ENCODE data around the gene IFNA21. TPM values are rescaled to one million over a fixed set of nuclear protein-coding genes. Genes with fewer than 3 reads are reported as not detected.
"Not testable (repeated sequence)": the region's sequence is repeated elsewhere in the genome, so short reads cannot be mapped to it uniquely, and the experiment has no call there.

IFNA21 gene
- total RNA-seq = not detected
- long read RNA-seq = 0 reads

DNA sequence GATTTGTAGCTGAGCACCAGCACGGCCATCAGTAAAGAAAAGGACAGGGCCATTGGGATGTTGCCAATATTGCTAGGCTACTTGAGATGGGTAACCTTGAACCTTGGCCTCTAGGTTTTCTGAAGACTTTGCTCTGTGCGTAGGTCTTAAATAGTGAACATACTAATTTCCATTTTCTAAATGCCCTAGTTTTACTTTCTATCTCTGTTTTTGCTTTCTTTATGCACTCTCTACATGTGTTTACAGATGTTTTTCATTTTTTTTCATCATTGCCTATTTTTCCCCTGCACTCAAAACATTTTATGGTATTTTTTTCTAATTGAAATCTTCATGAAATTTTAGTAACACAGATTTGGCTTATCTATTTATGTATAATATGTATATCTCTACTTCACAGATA is at the start of gene IFNA21:
IFNA21 (minus strand) TSS at position 101 of the 400 bp plus-strand sequence; CDS start at position 53, 48 bp downstream.
- DNase-seq; intact Hi-C loops (cut with DNase I); ATAC-seq: not testable (repeated sequence)

DNA sequence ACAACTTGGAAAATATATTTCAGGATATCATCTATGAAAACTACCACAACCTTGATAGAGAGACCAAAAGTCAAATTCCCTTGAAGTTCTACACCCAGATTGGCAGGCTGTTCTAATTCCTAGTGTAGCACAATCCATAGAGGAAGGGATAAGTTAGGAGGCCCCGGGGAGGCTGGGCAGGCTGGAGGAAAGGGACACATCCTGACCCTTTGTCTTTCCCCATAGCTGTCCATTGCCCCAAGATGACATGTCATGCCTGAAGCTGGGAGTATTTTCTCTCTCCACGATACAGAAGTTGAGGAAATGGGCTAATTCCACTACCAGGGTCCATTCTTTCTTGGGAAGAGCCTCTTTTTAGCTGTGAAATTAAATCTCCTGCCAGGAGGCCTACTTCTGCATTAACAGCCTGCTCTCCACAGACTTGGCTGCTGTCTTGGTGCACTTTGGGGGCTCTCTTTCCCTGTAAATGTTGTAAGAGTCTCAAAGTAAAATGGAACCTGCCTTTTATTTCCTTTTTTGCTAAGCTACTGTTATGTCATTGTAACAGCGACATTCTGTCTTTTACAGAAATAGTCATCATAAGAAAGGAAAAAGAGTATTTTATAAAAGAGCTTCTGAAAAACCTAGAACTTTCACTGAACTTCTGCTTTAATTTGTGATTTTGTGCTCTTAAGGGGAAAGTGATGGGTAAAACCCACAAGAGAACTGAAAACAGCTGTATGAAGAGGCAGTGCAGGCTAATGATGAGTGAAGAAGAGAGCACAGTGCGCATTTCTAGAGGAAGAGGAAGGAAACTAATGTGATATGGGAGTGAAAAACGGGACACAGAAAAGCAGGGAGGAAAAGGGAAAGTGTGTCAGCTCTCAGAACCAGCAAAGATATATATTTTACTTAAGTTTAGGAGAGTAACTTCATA is 47.2 kb upstream of the IFNA21 start:
- intact Hi-C loops (cut with DNase I); ATAC-seq; DNase-seq: not testable (repeated sequence)

DNA sequence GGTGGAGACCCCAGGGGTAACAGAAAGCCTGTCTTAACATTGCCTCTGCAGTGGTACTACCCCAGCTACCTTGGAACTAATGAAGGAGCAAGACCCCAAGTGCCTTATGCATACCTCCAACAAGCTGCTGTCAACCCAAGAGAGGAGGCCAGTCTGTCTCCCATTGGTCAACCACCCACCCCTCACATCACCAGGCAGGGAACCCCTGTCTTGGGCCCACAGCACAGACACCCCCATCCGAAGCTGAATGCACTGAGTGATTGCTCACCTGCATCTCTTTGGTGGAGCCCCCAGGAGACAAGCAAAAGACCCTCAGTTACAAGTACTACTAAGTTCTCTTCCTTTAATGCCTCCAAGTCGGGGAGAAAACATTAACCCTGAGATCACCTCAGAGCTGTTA is 45.7 kb upstream of the IFNA21 start:
- intact Hi-C loops (cut with DNase I); DNase-seq: not testable (repeated sequence)
- peak in 1 of 2 donors; percentile 15 for ATAC-seq

DNA sequence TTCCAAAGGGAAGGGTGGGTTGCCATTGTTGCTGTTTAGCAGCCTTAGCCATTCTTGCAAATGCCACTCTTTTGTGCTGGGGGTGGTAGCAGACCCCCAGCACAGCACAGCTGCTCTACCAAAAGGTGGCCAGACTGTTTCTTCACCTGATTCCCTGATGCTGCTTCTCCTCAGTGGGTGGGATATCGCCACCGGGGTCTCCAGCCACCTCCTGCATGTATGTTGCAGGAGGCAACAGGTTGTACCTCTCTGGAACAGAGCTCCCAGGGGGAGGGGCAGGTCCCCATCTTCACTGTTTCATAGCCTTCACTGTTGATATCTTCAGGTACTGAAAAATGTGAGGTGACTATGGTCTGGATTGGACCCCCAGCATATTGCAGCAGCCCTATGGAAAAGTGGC is 44.3 kb upstream of the IFNA21 start:
- intact Hi-C loops (cut with DNase I); ATAC-seq; DNase-seq: not testable (repeated sequence)

DNA sequence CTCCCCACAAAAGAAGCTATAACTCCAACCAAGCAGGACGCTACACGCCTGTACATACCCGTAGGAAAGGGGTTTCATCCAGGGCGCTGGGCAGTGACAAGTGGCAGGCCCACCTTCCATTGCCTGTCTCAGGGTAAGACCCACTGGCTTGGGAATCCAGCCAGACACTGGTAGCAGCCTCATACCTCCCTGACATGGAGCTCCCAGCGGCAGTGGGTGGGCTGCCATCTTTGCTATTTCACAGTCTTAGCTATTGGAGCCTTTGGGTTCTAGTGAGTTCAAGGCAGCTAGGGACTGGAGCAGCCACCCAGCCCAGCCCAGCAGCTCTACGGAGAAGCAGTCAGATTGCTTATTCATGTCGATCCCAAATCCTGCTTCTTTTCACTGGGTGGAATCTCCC is 43.9 kb upstream of the IFNA21 start:
- ATAC-seq (no peak), DNase-seq (no peak)
- intact Hi-C loops (cut with DNase I) = no loop called here

DNA sequence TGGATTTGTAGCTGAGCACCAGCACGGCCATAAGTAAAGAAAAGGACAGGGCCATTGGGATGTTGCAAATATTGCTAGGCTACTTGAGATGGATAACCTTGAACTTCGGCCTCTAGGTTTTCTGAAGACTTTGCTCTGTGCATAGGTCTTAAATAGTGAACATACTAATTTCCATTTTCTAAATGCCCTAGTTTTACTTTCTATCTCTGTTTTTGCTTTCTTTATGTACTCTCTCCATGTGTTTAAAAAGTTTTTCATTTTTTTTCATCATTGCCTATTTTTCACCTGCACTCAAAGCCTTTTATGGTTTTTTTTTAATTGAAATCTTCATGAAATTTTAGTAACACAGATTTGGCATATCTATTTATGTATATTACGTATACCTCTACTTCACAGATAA is 40.6 kb upstream of the IFNA21 start, which contains the start of gene IFNA10:
IFNA10 (minus strand) TSS at position 101 of the 400 bp plus-strand sequence; CDS start at position 55, 46 bp downstream.
- DNase-seq; ATAC-seq; intact Hi-C loops (cut with DNase I): not testable (repeated sequence)

DNA sequence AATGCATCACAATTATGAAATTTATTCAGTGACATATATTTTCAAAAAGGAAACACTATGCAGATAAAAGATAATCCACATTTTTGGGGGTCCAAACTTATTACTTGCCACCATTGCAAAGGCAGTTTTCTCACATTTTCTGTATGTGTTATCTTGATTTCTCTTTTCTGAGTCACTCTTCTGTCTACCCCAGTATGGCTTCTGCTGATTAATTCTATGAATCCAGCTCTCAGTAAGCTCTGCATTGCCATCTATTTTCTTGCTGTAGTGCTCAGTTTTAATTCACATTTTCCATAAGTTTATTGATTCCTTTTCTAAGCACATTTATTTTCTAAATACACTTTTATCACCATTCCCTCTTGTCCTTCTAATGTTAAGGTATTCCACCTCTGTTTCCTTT is 38.7 kb upstream of the IFNA21 start:
- DNase-seq = no peak
- intact Hi-C loops (cut with DNase I) = no loop called here
- no peak for ATAC-seq

DNA sequence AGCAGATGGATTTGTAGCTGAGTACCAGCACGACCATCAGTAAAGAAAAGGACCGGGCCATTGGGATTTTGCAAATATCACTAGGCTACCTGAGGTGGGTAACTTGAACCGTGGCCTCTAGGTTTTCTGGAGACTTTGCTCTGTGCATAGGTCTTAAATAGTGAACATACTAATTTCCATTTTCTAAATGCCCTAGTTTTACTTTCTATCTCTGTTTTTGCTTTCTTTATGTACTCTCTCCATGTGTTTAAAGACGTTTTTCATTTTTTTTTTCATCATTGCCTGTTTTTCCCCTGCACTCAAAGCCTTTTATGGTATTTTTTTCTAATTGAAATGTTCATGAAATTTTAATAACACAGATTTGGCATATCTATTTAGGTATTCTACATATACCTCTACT is 35.6 kb upstream of the IFNA21 start, which contains the start of gene IFNA7:
IFNA7 (minus strand) TSS at position 101 of the 400 bp plus-strand sequence; CDS start at position 61, 40 bp downstream.
- DNase-seq; ATAC-seq; intact Hi-C loops (cut with DNase I): not testable (repeated sequence)

DNA sequence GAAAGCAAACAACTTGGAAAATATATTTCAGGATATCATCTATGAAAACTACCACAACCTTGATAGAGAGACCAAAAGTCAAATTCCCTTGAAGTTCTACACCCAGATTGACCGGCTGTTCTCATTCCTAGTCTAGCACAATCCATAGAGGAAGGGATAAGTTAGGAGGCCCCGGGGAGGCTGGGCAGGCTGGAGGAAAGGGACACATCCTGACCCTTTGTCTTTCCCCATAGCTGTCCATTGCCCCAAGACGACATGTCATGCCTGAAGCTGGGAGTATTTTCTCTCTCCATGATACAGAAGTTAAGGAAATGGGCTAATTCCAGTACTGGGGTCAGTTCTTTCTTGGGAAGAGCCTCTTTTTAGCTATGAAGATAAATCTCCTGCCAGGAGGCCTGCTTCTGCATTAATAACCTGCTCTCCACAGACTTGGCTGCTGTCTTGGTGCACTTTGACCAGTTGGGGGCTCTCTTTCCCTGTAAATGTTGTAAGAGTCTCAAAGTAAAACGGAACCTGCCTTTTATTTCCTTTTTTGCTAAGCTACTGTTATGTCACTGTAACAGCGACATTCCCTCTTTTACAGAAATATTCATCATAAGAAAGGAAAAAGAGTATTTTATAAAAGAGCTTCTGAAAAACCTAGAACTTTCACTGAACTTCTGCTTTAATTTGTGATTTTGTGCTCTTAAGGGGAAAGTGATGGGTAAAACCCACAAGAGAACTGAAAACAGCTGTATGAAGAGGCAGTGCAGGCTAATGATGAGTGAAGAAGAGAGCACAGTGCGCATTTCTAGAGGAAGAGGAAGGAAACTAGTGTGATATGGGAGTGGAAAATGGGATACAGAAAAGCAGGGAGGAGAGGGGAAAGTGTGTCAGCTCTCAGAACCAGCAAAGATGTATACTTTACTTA is 28.7 kb upstream of the IFNA21 start:
- intact Hi-C loops (cut with DNase I); DNase-seq: not testable (repeated sequence)
- ATAC-seq = peak; percentile 44 to 75

DNA sequence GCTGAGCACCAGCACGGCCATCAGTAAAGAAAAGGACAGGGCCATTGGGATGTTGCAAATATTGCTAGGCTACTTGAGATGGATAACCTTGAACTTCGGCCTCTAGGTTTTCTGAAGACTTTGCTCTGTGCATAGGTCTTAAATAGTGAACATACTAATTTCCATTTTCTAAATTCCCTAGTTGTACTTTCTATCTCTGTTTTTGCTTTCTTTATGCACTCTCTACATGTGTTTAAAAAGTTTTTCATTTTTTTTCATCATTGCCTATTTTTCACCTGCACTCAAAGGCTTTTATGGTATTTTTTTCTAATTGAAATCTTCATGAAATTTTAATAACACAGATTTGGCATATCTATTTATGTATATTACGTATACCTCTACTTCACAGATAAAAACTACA is 21.0 kb upstream of the IFNA21 start, which contains the start of gene IFNA4:
IFNA4 (minus strand) TSS at position 101 of the 400 bp plus-strand sequence; CDS start at position 45, 56 bp downstream.
- ATAC-seq; intact Hi-C loops (cut with DNase I); DNase-seq: not testable (repeated sequence)

DNA sequence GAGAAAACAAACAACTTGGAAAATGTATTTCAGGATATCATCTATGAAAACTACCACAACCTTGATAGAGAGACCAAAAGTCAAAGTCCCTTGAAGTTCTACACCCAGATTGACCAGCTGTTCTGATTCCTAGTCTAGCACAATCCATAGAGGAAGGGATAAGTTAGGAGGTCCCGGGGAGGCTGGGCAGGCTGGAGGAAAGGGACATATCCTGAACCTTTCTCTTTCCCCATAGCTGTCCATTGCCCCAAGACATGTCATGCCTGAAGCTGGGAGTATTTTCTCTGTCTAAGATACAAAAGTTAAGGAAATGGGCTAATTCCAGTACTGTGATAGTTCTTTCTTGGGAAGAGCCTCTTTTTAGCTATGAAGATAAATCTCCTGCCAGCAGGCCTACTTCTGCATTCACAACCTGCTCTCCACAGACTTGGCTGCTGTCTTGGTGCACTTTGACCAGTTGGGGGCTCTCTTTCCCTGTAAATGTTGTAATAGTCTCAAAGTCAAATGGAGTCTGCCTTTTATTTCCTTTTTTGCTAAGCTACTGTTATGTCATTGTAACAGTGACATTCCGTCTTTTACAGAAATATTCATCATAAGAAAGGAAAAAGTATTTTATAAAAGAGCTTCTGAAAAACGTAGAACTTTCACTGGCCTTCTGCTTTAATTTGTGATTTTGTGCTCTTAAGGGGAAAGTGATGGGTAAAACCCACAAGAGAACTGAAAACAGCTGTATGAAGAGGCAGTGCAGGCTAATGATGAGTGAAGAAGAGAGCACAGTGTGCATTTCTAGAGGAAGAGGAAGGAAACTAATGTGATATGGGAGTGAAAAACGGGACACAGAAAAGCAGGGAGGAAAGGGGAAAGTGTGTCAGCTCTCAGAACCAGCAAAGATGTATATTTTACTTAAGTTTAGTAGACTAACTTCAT is 16.6 kb upstream of the IFNA21 start:
- peak; percentile 44 to 77 for ATAC-seq
- intact Hi-C loops (cut with DNase I); DNase-seq: not testable (repeated sequence)

DNA sequence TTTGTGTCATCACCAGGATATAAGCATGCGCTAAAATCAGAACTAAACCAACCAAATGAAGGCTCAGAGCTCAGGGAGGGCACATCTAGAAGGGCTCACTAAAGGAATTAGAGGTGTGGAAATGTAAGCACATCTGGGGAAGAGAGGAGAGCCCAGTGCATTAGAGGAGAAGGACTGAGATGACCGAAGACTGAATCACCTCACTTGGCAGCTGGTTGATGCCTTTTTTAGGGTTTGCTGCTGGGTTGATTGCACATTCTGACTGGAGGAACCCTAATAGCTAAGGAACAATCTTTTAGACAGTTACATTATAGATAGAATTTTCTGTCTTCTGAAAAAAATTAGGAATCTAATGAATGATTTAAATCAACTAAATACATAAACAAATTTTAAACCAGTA is 8.2 kb upstream of the IFNA21 start:
- no peak for ATAC-seq
- DNase-seq = no peak
- intact Hi-C loops (cut with DNase I) = no loop called here

DNA sequence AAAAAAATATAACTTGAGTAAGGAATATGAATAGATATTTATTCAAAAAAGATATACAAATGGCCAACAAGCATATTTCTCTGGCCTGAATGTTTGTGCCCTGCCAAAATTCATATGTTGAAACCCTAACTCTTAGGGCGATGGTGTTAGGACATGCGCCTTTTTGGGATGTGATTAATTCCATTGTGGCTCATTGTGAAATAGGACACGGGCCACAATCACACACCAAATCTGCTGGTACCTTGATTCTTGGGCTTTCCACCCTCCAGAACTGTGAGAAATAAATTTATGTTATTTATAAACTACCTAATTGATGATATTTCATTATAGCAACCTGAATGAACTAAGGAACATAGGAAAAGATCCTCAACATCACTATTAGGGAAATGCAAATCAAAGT is 5.7 kb upstream of the IFNA21 start:
- DNase-seq = no peak
- intact Hi-C loops (cut with DNase I) = no loop called here
- ATAC-seq = no peak

DNA sequence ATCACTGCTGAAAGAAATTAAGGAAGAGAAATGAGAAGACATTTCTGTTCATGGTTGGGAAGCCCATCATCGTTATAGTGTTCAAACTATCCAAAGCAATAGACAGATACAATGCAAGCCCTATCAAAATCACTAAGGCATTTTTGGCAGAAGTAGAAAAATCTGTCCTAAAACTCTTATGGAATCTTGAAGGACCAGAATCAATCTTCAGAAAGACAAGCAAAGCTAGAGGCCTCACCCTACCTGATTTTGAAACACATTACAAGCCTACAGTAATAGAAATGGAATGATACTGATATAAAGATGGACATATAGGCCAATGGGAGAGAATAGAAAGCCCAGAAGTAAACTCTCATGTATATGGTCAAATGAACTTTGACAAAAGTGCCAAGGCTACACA is 4.9 kb upstream of the IFNA21 start:
- no peak for DNase-seq
- intact Hi-C loops (cut with DNase I) = no loop called here
- no peak for ATAC-seq

DNA sequence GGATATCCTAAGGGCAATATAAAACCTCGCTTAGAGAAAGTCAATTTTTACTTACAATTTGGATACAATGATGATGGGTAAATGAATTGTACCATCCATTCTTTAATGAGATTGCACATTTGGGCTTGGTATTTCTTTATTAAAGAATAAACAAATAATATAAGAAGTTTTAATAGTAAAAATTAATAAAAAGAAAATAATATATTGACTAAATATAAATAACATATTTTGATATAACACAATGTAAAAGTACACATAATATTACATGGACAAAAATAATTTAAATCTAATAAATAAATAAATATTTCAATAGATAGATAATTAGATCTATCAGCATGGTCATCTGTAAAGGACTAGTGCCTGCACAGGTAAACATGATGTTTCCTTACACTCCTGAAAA is 944 bp downstream of the IFNA21 start:
- ATAC-seq = no peak
- DNase-seq = no peak
- intact Hi-C loops (cut with DNase I) = no loop called here

DNA sequence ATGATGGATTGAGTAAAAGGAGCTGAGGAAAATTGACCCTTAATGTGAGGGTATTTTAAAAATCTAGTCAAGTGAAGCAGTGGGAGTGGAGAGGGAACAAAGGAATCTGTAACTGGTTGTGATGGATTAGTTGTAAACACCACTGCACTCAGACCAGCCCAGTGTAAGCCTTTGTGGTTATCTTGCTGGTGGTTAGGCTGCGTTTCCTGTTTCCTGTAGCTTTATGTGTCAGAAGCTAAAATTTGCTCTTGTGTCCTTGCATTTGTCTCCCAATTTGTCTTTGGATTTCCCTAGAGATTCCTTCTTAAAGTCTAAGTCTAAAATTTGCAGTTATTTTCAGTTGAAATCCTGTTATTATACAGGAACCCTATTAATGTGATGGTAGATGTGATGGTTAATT is 6.3 kb downstream of the IFNA21 start:
- intact Hi-C loops (cut with DNase I) = no loop called here
- no peak for ATAC-seq
- DNase-seq = no peak

DNA sequence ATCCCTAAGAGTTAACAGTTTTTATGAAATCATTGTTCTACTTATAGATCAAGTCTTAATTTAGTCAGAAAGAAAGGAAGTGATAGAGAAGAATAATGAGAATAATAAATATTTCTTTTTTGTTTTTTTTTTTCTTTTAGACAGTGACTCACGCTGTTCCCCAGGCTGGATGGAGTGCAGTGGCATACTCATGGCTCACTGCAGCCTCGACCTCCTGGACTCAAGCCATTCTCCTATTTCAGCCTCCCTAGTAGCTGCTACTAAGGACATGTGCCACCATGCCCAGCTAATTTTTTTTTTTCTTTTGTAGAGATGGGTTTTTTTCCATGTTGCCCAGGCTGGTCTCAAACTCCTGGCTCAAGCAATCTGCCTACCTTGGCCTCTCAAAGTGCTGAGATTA is 11.0 kb downstream of the IFNA21 start:
- intact Hi-C loops (cut with DNase I) = no loop called here
- no peak for DNase-seq
- ATAC-seq = no peak

DNA sequence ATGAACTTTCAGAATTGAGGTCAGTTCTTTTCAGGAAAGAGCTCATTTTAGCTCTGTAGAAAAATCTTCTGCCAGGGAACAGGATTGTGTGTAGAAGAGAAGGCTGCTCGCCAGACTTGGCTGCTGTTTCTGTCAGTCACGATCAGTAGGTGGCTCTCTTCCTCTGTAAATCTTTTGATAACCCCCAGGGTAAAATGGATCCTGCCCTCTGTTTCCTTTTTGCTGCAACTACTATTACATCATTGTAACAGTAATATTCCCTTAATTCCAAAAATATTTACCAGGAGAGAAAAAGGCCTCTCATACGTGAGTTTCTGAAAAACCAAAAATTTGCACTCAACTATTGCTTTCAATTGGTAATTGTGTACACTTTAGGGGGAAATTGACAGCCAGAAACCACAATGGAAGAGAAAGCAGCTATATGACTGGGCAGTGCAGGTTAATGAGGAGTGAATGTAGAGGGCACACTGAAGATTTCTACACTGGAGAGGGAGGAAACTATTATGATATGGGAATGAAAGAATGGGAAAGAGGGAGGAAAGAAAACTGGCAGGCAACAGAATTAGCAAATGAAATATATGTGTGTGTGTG is 12.3 kb downstream of the IFNA21 start:
- DNase-seq (peak; percentile 23), ATAC-seq (peak; percentile 30 to 41)
- intact Hi-C loops (cut with DNase I) = no loop called here
